NCI-H1436 treated with DMSO at 0.1 percent for 48 hours (cell line): ENCODE data around the gene SLC44A5.

ENCODE experiments used
- DNase-seq: peaks from one replicate; lab custom pipeline; 2025; lab: John Stamatoyannopoulos, UW

Gene SLC44A5

DNA sequence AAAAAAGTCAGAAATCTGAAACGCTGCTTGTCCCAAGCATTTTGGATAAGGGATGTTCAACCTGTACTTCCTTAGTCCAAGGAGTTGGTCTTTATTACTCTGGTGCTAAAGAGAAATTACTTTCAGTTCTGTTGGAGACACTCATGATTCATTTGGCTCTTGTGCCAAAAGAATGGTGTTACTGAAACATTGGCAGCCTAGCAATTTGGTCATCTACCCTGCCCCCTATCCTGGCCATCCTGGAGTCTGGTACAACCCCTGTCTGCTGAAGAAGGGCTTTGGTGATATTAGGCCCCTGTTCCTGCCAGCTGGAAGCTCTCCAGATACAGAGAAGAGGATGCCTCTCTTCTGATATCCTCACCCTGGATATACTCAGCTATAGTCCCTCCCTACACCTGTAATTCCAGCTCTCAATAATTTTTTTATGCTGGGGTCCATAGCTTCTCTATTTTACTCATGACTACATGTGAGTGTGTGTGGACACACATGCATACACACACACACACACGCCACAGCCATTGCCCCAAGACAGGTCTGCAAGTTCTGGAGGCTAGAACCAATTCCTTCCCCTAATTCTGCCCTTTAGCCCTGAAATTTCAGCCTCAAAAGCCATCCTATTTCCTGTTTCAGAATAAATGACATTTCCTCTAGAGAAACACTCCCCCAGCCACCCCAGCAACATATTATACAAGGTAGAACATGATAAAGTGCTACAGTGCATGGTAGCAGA is 436.7 kb downstream of the SLC44A5 start:
- DNase-seq, result no peak

DNA sequence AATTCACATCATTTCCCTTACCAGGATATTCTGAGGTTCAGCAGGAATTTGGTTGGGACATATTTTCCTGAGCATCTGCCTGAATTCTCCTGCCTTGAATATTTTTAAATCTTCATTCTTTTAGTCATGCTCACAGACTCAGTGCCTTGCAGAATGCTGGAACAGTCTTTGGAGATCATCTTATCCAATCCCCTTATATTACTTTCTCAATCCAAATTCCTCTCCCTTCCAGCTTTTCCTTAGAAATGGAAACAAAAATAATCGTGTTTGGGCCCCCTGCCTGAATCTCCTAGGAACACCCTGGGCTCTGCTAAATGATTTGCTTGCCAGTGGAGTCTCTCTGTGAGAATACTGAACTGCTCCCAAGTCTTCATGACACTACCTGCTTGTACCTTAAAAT is 438.4 kb downstream of the SLC44A5 start:
- DNase-seq, result no peak

DNA sequence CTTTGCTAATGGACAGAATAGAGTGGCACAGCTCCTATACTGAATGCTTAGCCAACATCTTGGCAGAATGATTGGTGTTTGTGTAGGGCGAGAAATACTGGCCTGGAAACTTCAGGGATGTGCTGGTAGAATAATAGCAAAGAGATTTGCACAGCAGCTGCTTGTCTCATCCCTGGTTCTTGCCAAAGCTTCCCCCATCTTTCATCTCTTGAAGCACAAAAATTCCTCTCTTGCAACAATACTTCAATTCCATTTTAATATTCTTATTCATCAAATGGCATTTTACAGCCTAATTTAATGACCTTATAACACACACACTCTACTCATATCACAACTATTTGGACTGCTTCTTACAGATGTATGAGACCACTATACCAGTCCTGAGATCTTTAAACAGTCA is 439.0 kb downstream of the SLC44A5 start:
- DNase-seq, result no peak

GRCh38 chr1:75170981-75171380 is 439.9 kb downstream of the SLC44A5 start:
- no peak for DNase-seq

DNA sequence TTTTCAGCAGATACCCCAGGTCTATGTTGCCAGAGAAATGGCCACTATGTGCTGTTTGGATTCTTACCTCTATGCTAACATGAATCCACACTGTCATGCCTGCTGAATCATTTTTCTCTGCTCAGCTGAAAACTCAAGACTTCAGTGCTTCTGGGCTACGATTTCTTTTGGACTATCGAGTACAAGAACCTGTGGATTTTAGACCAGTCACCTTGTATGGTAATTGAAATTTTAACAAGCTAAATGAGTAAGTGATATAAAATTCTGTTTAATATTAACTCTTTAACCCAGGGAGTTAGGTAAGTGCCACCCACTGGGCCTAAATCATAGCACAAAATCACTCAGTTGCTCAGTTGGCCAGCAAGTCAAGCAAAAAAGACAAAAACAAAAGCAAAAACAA is 440.9 kb downstream of the SLC44A5 start:
- no peak for DNase-seq

DNA sequence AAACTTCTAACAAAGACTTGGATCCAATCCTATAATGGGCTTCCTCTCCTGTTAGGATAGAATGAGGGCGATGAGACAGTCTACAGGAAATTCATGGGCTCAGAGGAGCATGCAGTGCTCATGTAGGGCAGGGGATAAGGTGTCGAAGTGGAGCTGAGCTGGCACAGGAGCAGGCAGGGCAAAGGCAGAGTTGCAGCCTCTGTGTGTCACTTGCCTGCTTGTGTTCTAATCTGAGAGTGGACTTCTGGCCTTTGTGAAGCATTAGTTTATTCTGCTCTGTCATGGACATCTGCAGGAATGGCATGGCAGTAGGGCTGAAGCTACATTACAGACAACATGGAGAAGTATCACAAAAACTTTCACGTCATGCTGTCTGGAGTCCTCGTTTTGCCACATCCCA is 444.1 kb downstream of the SLC44A5 start:
- no peak for DNase-seq

DNA sequence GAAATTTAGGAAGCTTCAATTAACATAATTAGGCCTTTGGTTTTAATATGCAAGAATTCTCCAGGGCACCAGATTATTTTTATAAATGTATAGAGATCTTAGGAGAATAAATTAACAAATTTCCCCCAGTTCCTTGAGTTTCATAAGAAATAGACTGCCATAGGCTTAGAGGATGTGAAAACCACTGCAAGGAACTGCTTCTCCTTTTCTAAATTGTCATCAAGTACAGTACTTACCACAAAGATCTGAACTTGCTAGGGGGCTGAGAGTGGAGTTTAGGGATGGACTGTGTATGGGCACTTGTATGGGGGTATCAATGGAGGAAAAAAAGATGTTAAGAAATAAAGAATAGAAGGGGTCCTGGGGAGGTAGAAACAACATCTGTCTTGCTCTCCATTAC is 445.6 kb downstream of the SLC44A5 start:
- DNase-seq, result no peak

- no peak for DNase-seq
These were observed 451.8 kb downstream of the SLC44A5 start for GRCh38 chr1:75159154-75159553.
